HL-60/S4 treated with phorbol 12-myristate 13-acetate at 8.2 ng/mL for 4 days and 3 days (cell line): Measurements from ENCODE around the gene SLC35D2.
"Not testable (repeated sequence)": the region's sequence is repeated elsewhere in the genome, so short reads cannot be mapped to it uniquely, and the experiment has no call there.

Experiments used
- in situ Hi-C: fragments of 300-500 bp; cut with MboI; formaldehyde crosslinking; loops from 2 replicates; pipeline ENCODE4 v1.15.0; 2022; ENCODE audit warnings: low sequenced_read_pairs

SLC35D2 gene

GRCh38 chr9:96362119-96362518 lies 21.4 kb downstream of the SLC35D2 start:
- in situ Hi-C loops: not testable (repeated sequence)

GRCh38 chr9:96361668-96362067 lies 21.8 kb downstream of the SLC35D2 start:
- in situ Hi-C loops: no loop called here

DNA sequence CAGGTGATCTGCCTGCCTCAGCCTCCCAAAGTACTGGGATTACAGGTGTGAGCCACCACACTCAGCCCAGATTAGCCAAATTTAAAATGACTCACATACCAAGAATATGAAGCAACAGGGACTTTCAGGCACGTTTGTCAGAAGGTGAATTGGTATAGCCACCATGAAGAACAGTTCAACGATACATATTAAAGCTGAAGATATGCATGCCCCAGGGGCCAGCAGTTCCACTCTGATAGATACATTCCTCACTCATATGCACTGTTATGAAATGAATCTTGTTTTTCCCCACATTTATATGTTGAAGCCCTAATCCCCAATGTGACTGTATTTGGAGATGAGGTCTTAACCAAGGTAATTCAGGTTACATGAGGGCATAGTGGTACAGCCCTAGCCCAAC lies 22.5 kb downstream of the SLC35D2 start:
- in situ Hi-C loops: no loop called here

DNA sequence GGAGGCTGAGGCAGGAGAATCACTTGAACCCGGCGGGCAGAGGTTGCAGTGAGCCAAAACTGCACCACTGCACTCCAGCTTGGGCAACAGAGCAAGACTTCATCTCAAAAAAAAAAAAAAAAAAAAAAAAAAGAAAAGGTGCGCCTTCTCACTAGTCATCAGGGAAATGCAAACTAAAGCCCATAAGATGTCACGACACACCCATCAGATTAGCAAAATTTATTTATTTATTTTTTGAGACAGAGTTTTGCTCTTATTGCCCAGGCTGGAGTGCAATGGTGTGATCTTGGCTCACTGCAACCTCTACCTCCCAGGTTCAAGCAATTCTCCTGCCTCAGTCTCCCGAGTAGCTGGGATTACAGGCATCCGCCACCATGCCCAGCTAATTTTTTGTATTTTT lies 23.0 kb downstream of the SLC35D2 start:
- in situ Hi-C loops: not testable (repeated sequence)

- in situ Hi-C loops: no loop called here
These were observed 32.6 kb downstream of the SLC35D2 start for GRCh38 chr9:96350866-96351265.

GRCh38 chr9:96348261-96348660 lies 35.2 kb downstream of the SLC35D2 start:
- in situ Hi-C loops: loop anchor here (25.0 kb wide), 1 partner anchor 314 kb away; the partner anchor contains the start of gene PRXL2C

DNA sequence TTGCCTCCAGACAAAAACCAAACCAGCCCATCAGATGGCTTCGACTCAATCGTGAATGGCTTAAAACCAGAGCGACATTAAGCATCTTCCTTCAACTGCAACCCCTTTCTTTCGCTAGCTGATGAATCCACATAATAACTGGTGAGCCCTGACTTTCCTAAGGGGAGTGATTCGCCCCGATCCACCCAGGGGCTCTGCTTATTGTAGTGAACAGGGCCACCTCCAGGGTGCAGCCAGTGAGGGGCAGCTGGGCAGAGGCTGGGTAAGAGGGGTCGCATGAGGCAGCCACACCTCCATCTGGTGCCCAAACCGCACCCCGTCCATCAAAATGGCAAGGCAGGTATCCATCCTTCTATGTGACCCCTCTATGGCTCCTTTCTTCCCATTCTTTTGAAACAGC lies 38.0 kb downstream of the SLC35D2 start:
- in situ Hi-C loops: loop anchor here (25.0 kb wide), 1 partner anchor 317 kb away; the partner anchor contains the start of gene PRXL2C

DNA sequence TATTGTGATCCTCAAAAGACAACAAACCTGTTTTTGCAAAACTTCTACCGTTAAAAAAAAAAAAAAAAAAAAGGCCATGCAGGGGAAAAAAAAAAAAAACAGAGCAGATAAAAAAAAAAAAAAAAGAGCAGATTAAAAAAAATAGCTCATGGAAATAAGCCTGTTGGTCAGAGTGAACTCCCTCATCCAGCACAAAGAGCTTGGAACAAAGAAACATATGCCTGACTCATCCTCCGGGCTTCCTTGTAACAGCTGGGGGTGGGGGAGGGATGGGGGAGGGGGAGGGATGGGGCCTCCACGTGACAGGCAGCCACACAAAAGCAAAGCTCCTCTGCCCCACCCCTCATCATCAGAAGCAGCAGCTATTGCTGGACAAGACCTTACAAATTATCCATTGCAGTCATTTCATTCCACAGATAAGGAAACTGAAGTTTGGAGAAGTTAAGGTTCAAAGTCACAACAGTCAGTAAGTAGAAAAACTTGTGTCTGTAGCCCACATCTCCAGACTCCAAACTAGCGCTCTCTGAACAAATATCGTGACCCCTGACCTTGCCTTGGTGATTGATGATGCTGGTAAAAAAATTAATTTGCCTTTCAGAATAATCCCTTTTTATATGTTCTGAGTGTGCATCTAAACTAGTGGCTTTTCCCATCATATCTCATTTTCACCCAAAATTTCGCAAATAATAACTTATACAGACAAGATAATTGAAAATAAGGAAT lies 38.9 kb downstream of the SLC35D2 start:
- in situ Hi-C loops: loop anchor here (25.0 kb wide), 1 partner anchor 318 kb away; the partner anchor contains the start of gene PRXL2C

DNA sequence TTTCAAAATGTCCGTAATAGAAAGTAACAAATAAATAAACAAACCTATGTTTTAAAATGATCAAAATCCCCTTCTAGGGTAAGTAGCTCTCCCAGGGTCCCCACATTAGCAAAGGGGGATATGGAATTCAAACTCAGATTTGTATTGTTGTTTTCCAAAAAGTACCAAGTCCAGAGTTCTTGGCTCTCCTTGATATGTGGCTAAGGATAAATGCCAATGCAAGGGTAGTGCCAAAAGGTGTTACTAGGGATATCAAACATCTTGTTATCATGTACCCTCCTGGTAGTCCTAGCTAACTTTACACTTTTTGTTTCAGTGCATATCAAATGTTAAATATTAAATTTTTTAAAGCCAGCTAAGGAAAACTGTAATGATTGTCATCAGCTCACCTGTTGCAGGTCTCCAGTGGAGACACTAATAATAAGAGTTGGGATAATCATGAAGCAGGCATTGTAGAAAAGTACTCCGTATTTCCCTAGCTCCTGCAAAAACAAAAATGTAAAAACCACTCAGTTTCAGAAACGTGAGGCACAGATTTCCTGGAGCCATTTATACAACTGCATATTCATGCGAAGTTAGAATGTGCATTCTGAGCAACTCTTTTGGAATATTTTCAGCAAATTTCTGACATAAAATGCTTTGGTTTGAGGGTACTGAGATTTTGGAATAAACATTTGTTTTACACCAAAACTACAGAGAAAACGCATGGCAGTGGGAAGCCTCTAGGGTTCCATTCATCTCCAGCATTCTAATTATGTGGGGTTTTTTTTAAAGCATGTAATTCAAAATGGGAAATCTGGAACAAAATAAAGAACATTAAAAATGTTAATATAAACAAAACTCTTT lies 39.8 kb downstream of the SLC35D2 start:
- in situ Hi-C loops: loop anchor here (25.0 kb wide), 1 partner anchor 319 kb away; the partner anchor contains the start of gene PRXL2C

- in situ Hi-C loops: loop anchor here (25.0 kb wide), 1 partner anchor 320 kb away; the partner anchor contains the start of gene PRXL2C
These were observed 40.8 kb downstream of the SLC35D2 start for GRCh38 chr9:96342571-96343245.

DNA sequence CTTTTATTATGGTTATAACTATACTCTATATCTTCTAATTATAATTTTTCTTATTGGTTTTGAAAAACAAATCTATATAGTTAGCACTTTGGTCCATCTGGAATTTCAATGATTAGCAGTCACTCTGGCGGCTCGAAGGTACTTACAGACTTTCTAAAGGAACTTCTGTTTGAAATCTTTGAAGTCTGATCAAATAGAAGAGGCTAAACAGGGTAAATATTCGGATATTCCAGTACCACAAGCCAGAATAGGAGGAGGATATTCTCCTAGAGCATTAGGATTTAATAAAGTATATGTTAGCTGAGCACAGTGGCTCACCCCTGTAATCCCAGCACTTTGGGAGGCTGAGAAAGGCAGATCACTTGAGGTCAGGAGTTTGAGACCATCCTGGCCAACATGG lies 42.8 kb downstream of the SLC35D2 start:
- in situ Hi-C loops: loop anchor here (25.0 kb wide), 1 partner anchor 322 kb away; the partner anchor contains the start of gene PRXL2C

GRCh38 chr9:96338299-96338698 lies 45.2 kb downstream of the SLC35D2 start:
- in situ Hi-C loops: loop anchor here (25.0 kb wide), 1 partner anchor 324 kb away; the partner anchor contains the start of gene PRXL2C

DNA sequence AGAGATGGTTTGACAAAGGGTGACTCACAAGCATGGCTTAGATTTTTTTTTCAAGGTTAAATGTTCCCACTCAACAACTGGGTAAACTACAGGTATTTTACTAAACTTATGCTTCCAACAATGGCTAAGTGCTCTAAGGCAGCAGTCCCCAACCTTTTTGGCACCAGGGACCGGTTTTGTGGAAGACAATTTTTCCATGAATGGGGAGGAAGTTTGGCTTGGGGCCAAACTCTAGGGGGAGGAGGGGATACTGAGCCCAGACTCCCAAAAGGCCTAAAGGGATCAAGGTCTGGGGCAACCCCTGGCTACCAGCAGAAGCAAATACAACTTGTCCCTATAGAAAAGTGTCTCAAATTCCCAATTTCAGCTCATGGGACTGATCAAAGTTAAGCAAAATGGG lies 49.6 kb downstream of the SLC35D2 start:
- in situ Hi-C loops: loop anchor here (25.0 kb wide), 1 partner anchor 328 kb away; the partner anchor contains the start of gene PRXL2C

DNA sequence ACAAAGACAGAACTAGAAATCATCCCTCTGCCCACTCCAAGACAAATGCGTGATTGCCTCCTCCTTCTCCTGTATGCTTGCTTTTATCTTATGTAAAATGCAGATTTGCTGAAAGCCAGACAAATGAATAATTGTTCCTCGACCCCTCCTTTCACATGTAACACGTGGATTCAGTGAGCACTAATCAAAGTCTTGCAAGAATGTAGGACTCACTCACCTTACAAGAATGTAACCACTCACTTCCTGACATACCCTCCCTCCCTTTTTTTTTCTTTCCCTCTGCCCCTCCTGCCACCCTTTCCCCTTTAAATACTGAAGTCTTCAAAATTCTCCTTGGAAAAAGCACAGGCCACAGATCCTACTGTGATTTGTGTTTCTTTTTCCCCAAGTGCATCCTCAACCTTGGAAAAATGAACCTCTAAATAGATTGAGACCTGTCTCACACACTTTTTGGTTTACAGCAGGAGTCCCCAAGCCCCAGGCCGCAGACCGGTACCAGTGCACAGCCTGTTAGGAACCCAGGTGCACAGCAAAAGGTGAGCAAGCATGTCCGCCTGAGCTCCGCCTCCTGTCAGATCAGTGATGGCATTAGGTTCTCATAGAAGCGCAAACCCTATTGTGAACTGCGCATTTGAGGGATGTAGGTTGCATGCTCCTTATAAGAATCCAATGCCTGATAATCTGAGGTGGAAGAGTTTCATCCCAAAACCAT lies 52.1 kb downstream of the SLC35D2 start:
- in situ Hi-C loops: loop anchor here (25.0 kb wide), 1 partner anchor 331 kb away; the partner anchor contains the start of gene PRXL2C

DNA sequence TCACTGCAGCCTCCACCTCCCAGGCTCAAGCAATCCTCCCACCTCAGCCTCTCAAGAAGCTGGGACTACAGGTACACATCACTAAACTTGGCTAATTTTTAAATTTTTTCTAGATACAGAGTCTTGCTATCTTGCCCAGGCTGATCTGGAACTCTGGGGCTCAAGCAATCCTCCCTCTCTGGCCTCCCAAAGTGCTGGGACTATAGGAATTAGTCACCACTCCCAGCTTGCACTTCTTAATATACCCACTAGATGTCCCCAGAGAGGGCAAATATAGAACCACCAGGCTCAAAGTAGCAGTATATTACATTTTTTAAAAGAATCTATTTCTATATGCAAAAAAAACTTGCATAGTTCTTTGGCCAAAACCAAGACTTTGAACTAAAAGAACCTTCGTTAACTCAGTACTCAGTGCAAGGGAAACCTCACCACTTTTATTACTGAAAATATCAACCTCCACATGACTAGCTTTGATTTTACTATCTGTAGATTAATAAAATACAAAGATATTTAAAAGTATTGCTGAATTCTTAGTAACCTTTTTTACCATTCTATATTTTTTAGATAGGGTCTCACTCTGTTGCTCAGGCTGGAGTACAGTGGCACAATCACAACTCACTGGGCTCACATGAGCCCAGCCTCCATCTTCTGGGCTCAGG lies 55.7 kb downstream of the SLC35D2 start:
- in situ Hi-C loops: loop anchor here (25.0 kb wide), 1 partner anchor 334 kb away; the partner anchor contains the start of gene PRXL2C

DNA sequence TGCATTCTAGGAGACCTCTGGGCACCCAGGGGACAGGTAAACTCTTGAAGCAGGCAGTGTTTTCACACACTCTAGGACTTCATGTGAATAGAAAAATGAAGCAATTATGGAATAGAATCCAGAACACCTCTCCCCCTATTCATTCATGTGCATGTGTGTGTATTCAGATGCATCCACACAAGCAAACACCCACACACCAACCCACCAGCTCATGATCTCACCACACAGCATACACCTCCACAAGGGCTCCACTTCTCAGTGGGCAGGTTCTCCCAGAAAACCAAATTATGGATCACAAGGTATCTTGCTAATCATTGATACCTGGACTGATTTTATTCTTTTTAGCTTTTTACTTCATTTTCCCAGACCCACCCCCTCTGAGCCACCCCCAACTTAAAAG lies 60.3 kb downstream of the SLC35D2 start:
- in situ Hi-C loops: no loop called here

- in situ Hi-C loops: not testable (repeated sequence)
These were observed 60.8 kb downstream of the SLC35D2 start for GRCh38 chr9:96322736-96323135.

- in situ Hi-C loops: not testable (repeated sequence)
These were observed 61.3 kb downstream of the SLC35D2 start for GRCh38 chr9:96322210-96322609.

DNA sequence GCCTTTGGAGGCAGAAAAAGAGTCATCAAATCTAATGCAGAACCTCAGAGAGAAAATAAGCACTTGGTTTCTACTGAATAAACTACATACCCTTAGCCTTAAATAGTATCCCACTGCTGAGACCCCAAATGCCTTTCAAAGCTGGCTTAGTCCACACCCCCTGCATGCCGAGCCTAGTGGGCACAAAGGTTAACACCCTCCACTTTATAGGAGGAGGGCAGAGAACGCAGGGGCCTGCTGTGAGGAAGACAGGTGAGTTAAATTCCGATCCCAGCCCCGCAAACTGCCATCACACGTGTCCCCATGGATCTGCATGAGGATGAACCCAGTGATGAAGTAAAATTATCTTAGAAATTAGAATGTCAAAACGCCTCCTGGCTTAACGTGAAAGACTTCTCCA lies 62.0 kb downstream of the SLC35D2 start:
- in situ Hi-C loops: no loop called here
